Omental fat pad (tissue), 4 donors: ENCODE data around the gene TSSK2. TPM values are rescaled to one million over a fixed set of nuclear protein-coding genes. Genes with fewer than 3 reads are reported as not detected.

ENCODE experiments used
- ATAC-seq: fragments of 150-250 bp; one replicate; pipeline ENCODE4 v1.9.1; 2016; ENCODE audit warnings: mild to moderate bottlenecking, moderate library complexity; ENCODE audit not compliant: low FRiP score
- DNase-seq: peaks from one replicate; pipeline ENCODE4 v3.0.0-alpha.2; 2019; ENCODE audit warnings: low spot score
- CTCF ChIP-seq, 3 donors: fragments of 450-650 bp; IDR thresholded peaks; one replicate each; pipeline ENCODE4 v1.5.1; 2016 to 2017; ENCODE audit warnings: antibody characterized with exemption in 3 of 3, mild to moderate bottlenecking in 3 of 3, moderate library complexity in 2 of 3
- total RNA-seq, 4 donors: library from RNA; depleted of rRNA; stranded (reverse); fragments of >200 nt; gene quantifications; one replicate each; pipeline ENCODE4 v1.1.0, GENCODE V29; 2016

Gene TSSK2
- total RNA-seq, 4 donors from 2014 or later: 0.79 TPM; not detected in 3

- DNase-seq (no peak), ATAC-seq (no peak)
Measured at GRCh38 chr22:19181786-19182471, 50.8 kb downstream of the TSSK2 start.

More at GRCh38 chr22:19181786-19182471, 50.8 kb downstream of the TSSK2 start:
- no peak for TF ChIP-seq CTCF (IDR thresholded peaks at IDR 0.05)

Other genes with a start within 250 kb of the TSSK2 start
- 10 to 100 TPM in 1 of 4 donors, 1 to 10 TPM in 2, under 1 TPM in 1; 0.84 to 12.8 (median 3.7) TPM for gene DGCR6, start 225.0 kb upstream of the TSSK2 start, total RNA-seq
- 10 to 100 TPM in 3 of 4 donors, 1 to 10 TPM in 1; 1.7 to 41.5 (median 14.2) TPM for gene PRODH, start 195.0 kb upstream of the TSSK2 start, total RNA-seq
- gene DGCR2, start 8.9 kb upstream of the TSSK2 start, total RNA-seq: 10 to 100 TPM; 29.5 to 62.4 (median 30.5) TPM
- gene ESS2, start 13.3 kb downstream of the TSSK2 start, total RNA-seq: 10 to 100 TPM; 10.4 to 22.7 (median 12.8) TPM
- gene GSC2, start 19.0 kb downstream of the TSSK2 start, total RNA-seq: not detected
- gene SLC25A1, start 47.4 kb downstream of the TSSK2 start, total RNA-seq: 100 to 1,000 TPM in 2 of 4 donors, 10 to 100 TPM in 2; 76.4 to 135 (median 97.4) TPM
- 10 to 100 TPM in 1 of 4 donors, 1 to 10 TPM in 3; 5.0 to 14.3 (median 5.9) TPM for gene CLTCL1, start 160.4 kb downstream of the TSSK2 start, total RNA-seq